Choroid plexus epithelial cell (primary cell): ENCODE data around the gene ZNF467.

Experiments
- DNase-seq: peaks from one replicate; pipeline ENCODE4 v3.0.0-alpha.2; 2010; ENCODE audit warnings: low read depth
- H3K4me3 ChIP-seq: 2 replicates; pipeline ENCODE4 v1.5.1; 2011; ENCODE audit warnings: low read depth, mild to moderate bottlenecking, control low read depth, low read length, moderate library complexity
- CTCF ChIP-seq: conservative IDR thresholded peaks from 2 replicates; pipeline ENCODE4 v1.5.1; 2011; ENCODE audit warnings: low read depth, mild to moderate bottlenecking, control low read depth, inconsistent platforms, low read length, moderate library complexity

ZNF467 gene

GRCh38 chr7:149761307-149761706, 12.1 kb downstream of the ZNF467 start:
- TF ChIP-seq CTCF = no peak
- DNase-seq = no peak
- H3K4me3 ChIP-seq = no peak overlapping the region

GRCh38 chr7:149760538-149760937, 12.8 kb downstream of the ZNF467 start:
- no peak overlapping the region for H3K4me3 ChIP-seq
- DNase-seq = no peak
- TF ChIP-seq CTCF = no peak

- TF ChIP-seq CTCF = no peak
- no peak for DNase-seq
- no peak overlapping the region for H3K4me3 ChIP-seq
These were observed 14.1 kb downstream of the ZNF467 start for GRCh38 chr7:149759093-149759860.

GRCh38 chr7:149753375-149754233, 19.8 kb downstream of the ZNF467 start:
- no peak overlapping the region for H3K4me3 ChIP-seq
- peak; percentile 82 for TF ChIP-seq CTCF
- DNase-seq = peak; percentile 59

GRCh38 chr7:149752646-149753045, 20.7 kb downstream of the ZNF467 start:
- no peak for DNase-seq
- TF ChIP-seq CTCF = no peak
- H3K4me3 ChIP-seq = no peak overlapping the region

GRCh38 chr7:149751043-149751775, 22.2 kb downstream of the ZNF467 start:
- DNase-seq = no peak
- no peak for TF ChIP-seq CTCF
- no peak overlapping the region for H3K4me3 ChIP-seq
